Panc1 (cell line): ENCODE results near the gene SIK3.

Experiments
- POLR2AphosphoS5 ChIP-seq: IDR thresholded peaks from 2 replicates; pipeline ENCODE4 v1.6.1; 2012; ENCODE audit warnings: mild to moderate bottlenecking, low read depth, low read length, moderate library complexity
- SIN3A ChIP-seq: IDR thresholded peaks from 2 replicates; pipeline ENCODE4 v1.6.1; 2012; ENCODE audit warnings: low read depth, mild to moderate bottlenecking, low read length, moderate library complexity, borderline replicate concordance; ENCODE audit not compliant: insufficient read depth
- TF ChIP-seq, protein P1 (sequence below), 2 experiments: IDR thresholded peaks; 2 replicates each; pipeline ENCODE4 v1.6.1; 2011 to 2012; ENCODE audit warnings: low read depth in 2 of 2, control low read depth in 1 of 2, low read length in 1 of 2, mild to moderate bottlenecking in 1 of 2, moderate library complexity in 1 of 2; ENCODE audit not compliant: insufficient read depth in 1 of 2
- TF ChIP-seq, protein P2 (sequence below): fragments of 450-650 bp; IDR thresholded peaks from 2 replicates; pipeline ENCODE4 v1.5.1; 2017; ENCODE audit warnings: mild to moderate bottlenecking

DNA sequence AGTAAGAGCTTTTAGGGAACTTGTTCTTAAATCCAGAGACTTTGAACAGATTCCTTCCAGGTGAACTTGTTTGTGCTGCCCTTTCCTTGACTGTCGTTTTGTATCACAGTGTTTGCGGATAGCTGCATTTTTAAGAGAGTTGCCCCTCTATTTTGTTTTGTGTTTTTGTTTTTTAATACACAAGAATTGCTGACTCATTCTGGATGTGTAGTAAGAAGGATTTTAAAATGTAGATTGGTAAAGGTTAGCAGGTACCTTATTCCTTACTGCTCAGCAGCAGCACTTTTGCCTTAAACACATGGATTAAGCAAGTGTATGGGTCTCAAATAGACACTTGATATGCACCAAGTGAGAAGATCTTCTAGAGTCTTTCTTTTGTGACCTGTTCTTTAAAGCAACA lies 297.6 kb downstream of the SIK3 start:
- TF ChIP-seq, protein P1, sequence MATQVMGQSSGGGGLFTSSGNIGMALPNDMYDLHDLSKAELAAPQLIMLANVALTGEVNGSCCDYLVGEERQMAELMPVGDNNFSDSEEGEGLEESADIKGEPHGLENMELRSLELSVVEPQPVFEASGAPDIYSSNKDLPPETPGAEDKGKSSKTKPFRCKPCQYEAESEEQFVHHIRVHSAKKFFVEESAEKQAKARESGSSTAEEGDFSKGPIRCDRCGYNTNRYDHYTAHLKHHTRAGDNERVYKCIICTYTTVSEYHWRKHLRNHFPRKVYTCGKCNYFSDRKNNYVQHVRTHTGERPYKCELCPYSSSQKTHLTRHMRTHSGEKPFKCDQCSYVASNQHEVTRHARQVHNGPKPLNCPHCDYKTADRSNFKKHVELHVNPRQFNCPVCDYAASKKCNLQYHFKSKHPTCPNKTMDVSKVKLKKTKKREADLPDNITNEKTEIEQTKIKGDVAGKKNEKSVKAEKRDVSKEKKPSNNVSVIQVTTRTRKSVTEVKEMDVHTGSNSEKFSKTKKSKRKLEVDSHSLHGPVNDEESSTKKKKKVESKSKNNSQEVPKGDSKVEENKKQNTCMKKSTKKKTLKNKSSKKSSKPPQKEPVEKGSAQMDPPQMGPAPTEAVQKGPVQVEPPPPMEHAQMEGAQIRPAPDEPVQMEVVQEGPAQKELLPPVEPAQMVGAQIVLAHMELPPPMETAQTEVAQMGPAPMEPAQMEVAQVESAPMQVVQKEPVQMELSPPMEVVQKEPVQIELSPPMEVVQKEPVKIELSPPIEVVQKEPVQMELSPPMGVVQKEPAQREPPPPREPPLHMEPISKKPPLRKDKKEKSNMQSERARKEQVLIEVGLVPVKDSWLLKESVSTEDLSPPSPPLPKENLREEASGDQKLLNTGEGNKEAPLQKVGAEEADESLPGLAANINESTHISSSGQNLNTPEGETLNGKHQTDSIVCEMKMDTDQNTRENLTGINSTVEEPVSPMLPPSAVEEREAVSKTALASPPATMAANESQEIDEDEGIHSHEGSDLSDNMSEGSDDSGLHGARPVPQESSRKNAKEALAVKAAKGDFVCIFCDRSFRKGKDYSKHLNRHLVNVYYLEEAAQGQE (IDR thresholded peaks at IDR 0.05; ENCODE audit: insufficient read depth in 1 of 2, low read depth in 2 of 2, low read length in 1 of 2), result no peak
- no peak for TF ChIP-seq SIN3A
- TF ChIP-seq, protein P2, sequence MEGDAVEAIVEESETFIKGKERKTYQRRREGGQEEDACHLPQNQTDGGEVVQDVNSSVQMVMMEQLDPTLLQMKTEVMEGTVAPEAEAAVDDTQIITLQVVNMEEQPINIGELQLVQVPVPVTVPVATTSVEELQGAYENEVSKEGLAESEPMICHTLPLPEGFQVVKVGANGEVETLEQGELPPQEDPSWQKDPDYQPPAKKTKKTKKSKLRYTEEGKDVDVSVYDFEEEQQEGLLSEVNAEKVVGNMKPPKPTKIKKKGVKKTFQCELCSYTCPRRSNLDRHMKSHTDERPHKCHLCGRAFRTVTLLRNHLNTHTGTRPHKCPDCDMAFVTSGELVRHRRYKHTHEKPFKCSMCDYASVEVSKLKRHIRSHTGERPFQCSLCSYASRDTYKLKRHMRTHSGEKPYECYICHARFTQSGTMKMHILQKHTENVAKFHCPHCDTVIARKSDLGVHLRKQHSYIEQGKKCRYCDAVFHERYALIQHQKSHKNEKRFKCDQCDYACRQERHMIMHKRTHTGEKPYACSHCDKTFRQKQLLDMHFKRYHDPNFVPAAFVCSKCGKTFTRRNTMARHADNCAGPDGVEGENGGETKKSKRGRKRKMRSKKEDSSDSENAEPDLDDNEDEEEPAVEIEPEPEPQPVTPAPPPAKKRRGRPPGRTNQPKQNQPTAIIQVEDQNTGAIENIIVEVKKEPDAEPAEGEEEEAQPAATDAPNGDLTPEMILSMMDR, result no peak
- TF ChIP-seq POLR2AphosphoS5, result no peak
